ENCODE results near the gene PIP5K1C.

PIP5K1C gene

GRCh38 chr19:3694361-3695123 is 5.7 kb downstream of the PIP5K1C start:
- DNase-seq = no peak

- no peak for DNase-seq
Observed at GRCh38 chr19:3693025-3693925, 7.0 kb downstream of the PIP5K1C start.

- peak; percentile 25 for DNase-seq
Observed at GRCh38 chr19:3692141-3693024, 7.9 kb downstream of the PIP5K1C start.

- no peak for DNase-seq
Observed at GRCh38 chr19:3691726-3692125, 8.5 kb downstream of the PIP5K1C start.

GRCh38 chr19:3691372-3691716 is 8.9 kb downstream of the PIP5K1C start:
- DNase-seq = no peak

GRCh38 chr19:3690551-3691371 is 9.5 kb downstream of the PIP5K1C start:
- no peak for DNase-seq

GRCh38 chr19:3687774-3688706 is 12.2 kb downstream of the PIP5K1C start:
- DNase-seq = peak; percentile 36

- DNase-seq = no peak
Observed at GRCh38 chr19:3687393-3687773, 12.9 kb downstream of the PIP5K1C start.

GRCh38 chr19:3684817-3685410 is 15.4 kb downstream of the PIP5K1C start:
- no peak for DNase-seq

GRCh38 chr19:3684054-3684816 is 16.0 kb downstream of the PIP5K1C start:
- DNase-seq = no peak

- no peak for DNase-seq
Observed at GRCh38 chr19:3683405-3684053, 16.7 kb downstream of the PIP5K1C start.

- DNase-seq = no peak
Observed at GRCh38 chr19:3682741-3683404, 17.4 kb downstream of the PIP5K1C start.

GRCh38 chr19:3682286-3682685 is 18.0 kb downstream of the PIP5K1C start:
- DNase-seq = no peak

- no peak for DNase-seq
Observed at GRCh38 chr19:3680939-3681338, 19.3 kb downstream of the PIP5K1C start.

GRCh38 chr19:3679581-3679980 is 20.7 kb downstream of the PIP5K1C start:
- DNase-seq = no peak

GRCh38 chr19:3679138-3679537 is 21.1 kb downstream of the PIP5K1C start:
- DNase-seq = no peak

- no peak for DNase-seq
Observed at GRCh38 chr19:3678188-3678587, 22.1 kb downstream of the PIP5K1C start.

GRCh38 chr19:3674784-3675543 is 25.3 kb downstream of the PIP5K1C start:
- no peak for DNase-seq

Data from activated effector memory CD4-positive, alpha-beta T cell treated with Interleukin-2 at 50 U/mL for 16 hours (primary cell).